Measurements from ENCODE around the gene LRP3. TPM values are rescaled to one million over a fixed set of nuclear protein-coding genes. Genes with fewer than 3 reads are reported as not detected.
A peak's percentile ranks its signal among the peaks of the same experiment; 100 is the strongest.

LRP3 gene
- total RNA-seq, 1 experiment from 2014 or later = 20.4 TPM

GRCh38 chr19:33171916-33172359 lies 22.2 kb upstream of the LRP3 start:
- H3F3A ChIP-seq (ENCODE audit: low read length, unreplicated experiment) = no peaks in the 10 kb centered on the region
- ATAC-seq = peak; percentile 11
- H3K9me2 ChIP-seq (replicated peaks; ENCODE audit: low read length) = no peaks in the 10 kb centered on the region
- peak; percentile 53 for DNase-seq
- no peak overlapping the region for H2AFZ ChIP-seq (ENCODE audit: low read length)
- ChIA-PET CTCF (no interaction called here), POLR2A (ENCODE audit: unreplicated experiment) (no interaction called here)
- peaks cover 20% of the 10 kb centered on the region for H3K4me1 ChIP-seq (ENCODE audit: insufficient read depth, low read length)
- intact Hi-C loops (cut with micrococcal nuclease) = no loop called here
- H3K27ac ChIP-seq (ENCODE audit: low read length) = no peak overlapping the region
- H3K79me2 ChIP-seq (ENCODE audit: low read length) = peaks cover 14% of the 10 kb centered on the region
- no peaks in the 10 kb centered on the region for H4K20me1 ChIP-seq (ENCODE audit: low read length)
- H3K9ac ChIP-seq (ENCODE audit: low read length) = no peak overlapping the region
- no peak overlapping the region for H3K4me2 ChIP-seq (ENCODE audit: low read length)
- TF ChIP-seq EZH2phosphoT487 (IDR thresholded peaks at IDR 0.05; ENCODE audit: borderline replicate concordance, low read length) = no peak
- TF ChIP-seq, protein P1, sequence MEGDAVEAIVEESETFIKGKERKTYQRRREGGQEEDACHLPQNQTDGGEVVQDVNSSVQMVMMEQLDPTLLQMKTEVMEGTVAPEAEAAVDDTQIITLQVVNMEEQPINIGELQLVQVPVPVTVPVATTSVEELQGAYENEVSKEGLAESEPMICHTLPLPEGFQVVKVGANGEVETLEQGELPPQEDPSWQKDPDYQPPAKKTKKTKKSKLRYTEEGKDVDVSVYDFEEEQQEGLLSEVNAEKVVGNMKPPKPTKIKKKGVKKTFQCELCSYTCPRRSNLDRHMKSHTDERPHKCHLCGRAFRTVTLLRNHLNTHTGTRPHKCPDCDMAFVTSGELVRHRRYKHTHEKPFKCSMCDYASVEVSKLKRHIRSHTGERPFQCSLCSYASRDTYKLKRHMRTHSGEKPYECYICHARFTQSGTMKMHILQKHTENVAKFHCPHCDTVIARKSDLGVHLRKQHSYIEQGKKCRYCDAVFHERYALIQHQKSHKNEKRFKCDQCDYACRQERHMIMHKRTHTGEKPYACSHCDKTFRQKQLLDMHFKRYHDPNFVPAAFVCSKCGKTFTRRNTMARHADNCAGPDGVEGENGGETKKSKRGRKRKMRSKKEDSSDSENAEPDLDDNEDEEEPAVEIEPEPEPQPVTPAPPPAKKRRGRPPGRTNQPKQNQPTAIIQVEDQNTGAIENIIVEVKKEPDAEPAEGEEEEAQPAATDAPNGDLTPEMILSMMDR (conservative IDR thresholded peaks at IDR 0.05; ENCODE audit: low read depth, low read length) = no peak
- TF ChIP-seq EZH2 (IDR thresholded peaks at IDR 0.05; ENCODE audit: low read length, unreplicated experiment) = no peak
- H3K9me3 ChIP-seq (ENCODE audit: low read length) = no peaks in the 10 kb centered on the region
- H3K36me3 ChIP-seq (ENCODE audit: low read depth, low read length) = no peaks in the 10 kb centered on the region
- no peak overlapping the region for H3K4me3 ChIP-seq (ENCODE audit: low read length)
- no peaks in the 10 kb centered on the region for H3K27me3 ChIP-seq (ENCODE audit: low read length)
- BruUV-seq (replicated peaks) = no TSS peak

- no peak for TF ChIP-seq EZH2phosphoT487 (IDR thresholded peaks at IDR 0.05; ENCODE audit: borderline replicate concordance, low read length)
- TF ChIP-seq EZH2 (IDR thresholded peaks at IDR 0.05; ENCODE audit: low read length, unreplicated experiment) = no peak
- TF ChIP-seq, protein P1 (conservative IDR thresholded peaks at IDR 0.05; ENCODE audit: low read depth, low read length) = no peak
- CTCF ChIA-PET = no interaction called here
- no peak overlapping the region for H2AFZ ChIP-seq (ENCODE audit: low read length)
- H3K9me2 ChIP-seq (replicated peaks; ENCODE audit: low read length) = no peaks in the 10 kb centered on the region
- BruUV-seq (replicated peaks) = no TSS peak
- no peak overlapping the region for H3K4me3 ChIP-seq (ENCODE audit: low read length)
- no peaks in the 10 kb centered on the region for H4K20me1 ChIP-seq (ENCODE audit: low read length)
- H3K4me2 ChIP-seq (ENCODE audit: low read length) = no peak overlapping the region
- H3K4me1 ChIP-seq (ENCODE audit: insufficient read depth, low read length) = peaks cover 20% of the 10 kb centered on the region
- POLR2A ChIA-PET (ENCODE audit: unreplicated experiment) = no interaction called here
- H3K9ac ChIP-seq (ENCODE audit: low read length) = no peak overlapping the region
- no peak overlapping the region for H3K27ac ChIP-seq (ENCODE audit: low read length)
- H3F3A ChIP-seq (ENCODE audit: low read length, unreplicated experiment) = no peaks in the 10 kb centered on the region
- intact Hi-C loops (cut with micrococcal nuclease) = no loop called here
- no peaks in the 10 kb centered on the region for H3K9me3 ChIP-seq (ENCODE audit: low read length)
- peaks cover 14% of the 10 kb centered on the region for H3K79me2 ChIP-seq (ENCODE audit: low read length)
- ATAC-seq = no peak
- no peaks in the 10 kb centered on the region for H3K36me3 ChIP-seq (ENCODE audit: low read depth, low read length)
- DNase-seq = no peak
- H3K27me3 ChIP-seq (ENCODE audit: low read length) = no peaks in the 10 kb centered on the region
Measured at GRCh38 chr19:33174186-33174585, 19.9 kb upstream of the LRP3 start.

GRCh38 chr19:33175156-33175782 lies 18.9 kb upstream of the LRP3 start:
- Histone ChIP-seq H3K9me2 (replicated peaks; ENCODE audit: low read length) (no peaks in the 10 kb centered on the region), H3K36me3 (ENCODE audit: low read depth, low read length) (no peaks in the 10 kb centered on the region), H3K27ac (ENCODE audit: low read length) (no peak overlapping the region), H3K4me3 (ENCODE audit: low read length) (peak overlapping the region; percentile 88), H3K4me2 (ENCODE audit: low read length) (peak overlapping the region; percentile 93), H2AFZ (ENCODE audit: low read length) (no peak overlapping the region), H3K79me2 (ENCODE audit: low read length) (peaks cover 14% of the 10 kb centered on the region), H4K20me1 (ENCODE audit: low read length) (no peaks in the 10 kb centered on the region), H3K4me1 (ENCODE audit: insufficient read depth, low read length) (peaks cover 20% of the 10 kb centered on the region), H3F3A (ENCODE audit: low read length, unreplicated experiment) (no peaks in the 10 kb centered on the region), H3K9me3 (ENCODE audit: low read length) (no peaks in the 10 kb centered on the region), H3K9ac (ENCODE audit: low read length) (no peak overlapping the region), H3K27me3 (ENCODE audit: low read length) (no peaks in the 10 kb centered on the region)
- TF ChIP-seq, protein P1 (conservative IDR thresholded peaks at IDR 0.05; ENCODE audit: low read depth, low read length) = no peak
- TF ChIP-seq EZH2 (IDR thresholded peaks at IDR 0.05; ENCODE audit: low read length, unreplicated experiment) (no peak), EZH2phosphoT487 (IDR thresholded peaks at IDR 0.05; ENCODE audit: borderline replicate concordance, low read length) (no peak)
- BruUV-seq (replicated peaks) = no TSS peak
- POLR2A ChIA-PET (ENCODE audit: unreplicated experiment) = no interaction called here
- intact Hi-C loops (cut with micrococcal nuclease) = loop anchor here (5.0 kb wide), 1 partner anchor 203 kb away; the partner anchor contains the start of genes CEP89 and FAAP24
- no peak for ATAC-seq
- CTCF ChIA-PET = no interaction called here
- no peak for DNase-seq
